Neural progenitor cell (in vitro differentiated cells): ENCODE data around the gene SF3A1. TPM values are rescaled to one million over a fixed set of nuclear protein-coding genes. Genes with fewer than 3 reads are reported as not detected.
"Not testable (repeated sequence)": the region's sequence is repeated elsewhere in the genome, so short reads cannot be mapped to it uniquely, and the experiment has no call there.

ENCODE experiments used
- DNase-seq: peaks from one replicate; pipeline ENCODE4 v3.0.0-alpha.2; 2016; ENCODE audit warnings: low spot score
- H2AFZ ChIP-seq: fragments of 200-600 bp; sonication (generic); replicated peaks from 2 replicates; pipeline ENCODE4 v1.6.1; 2016; ENCODE audit warnings: antibody characterized with exemption
- H3F3A ChIP-seq: fragments of 200-600 bp; sonication (generic); 2 replicates; pipeline ENCODE4 v1.6.1; 2016; ENCODE audit warnings: antibody characterized with exemption, low read depth
- H3K27ac ChIP-seq: fragments of 200-600 bp; sonication (generic); 2 replicates; pipeline ENCODE4 v1.5.1; 2016; ENCODE audit warnings: mild to moderate bottlenecking
- H3K27me3 ChIP-seq: fragments of 200-600 bp; sonication (generic); 2 replicates; pipeline ENCODE4 v1.6.1; 2016; ENCODE audit warnings: mild to moderate bottlenecking, moderate library complexity
- H3K36me3 ChIP-seq: fragments of 200-600 bp; sonication (generic); 2 replicates; pipeline ENCODE4 v1.5.1; 2016
- H3K4me1 ChIP-seq: fragments of 200-600 bp; sonication (generic); 2 replicates; pipeline ENCODE4 v1.6.1; 2016; ENCODE audit warnings: mixed run types
- H3K4me2 ChIP-seq: fragments of 200-600 bp; sonication (generic); 2 replicates; pipeline ENCODE4 v1.6.1; 2016
- H3K4me3 ChIP-seq: fragments of 200-600 bp; sonication (generic); 2 replicates; pipeline ENCODE4 v1.5.1; 2016
- H3K79me2 ChIP-seq: fragments of 200-600 bp; sonication (generic); 2 replicates; pipeline ENCODE4 v1.6.1; 2016; ENCODE audit warnings: low read depth
- H3K9ac ChIP-seq: fragments of 200-600 bp; sonication (generic); 2 replicates; pipeline ENCODE4 v1.6.1; 2016
- H3K9me3 ChIP-seq: fragments of 200-600 bp; sonication (generic); 2 replicates; pipeline ENCODE4 v1.5.1; 2016; ENCODE audit warnings: low read depth
- H4K20me1 ChIP-seq: fragments of 200-600 bp; sonication (generic); 2 replicates; pipeline ENCODE4 v1.6.1; 2016; ENCODE audit warnings: low read depth
- H3K27ac Mint-ChIP-seq: 3 replicates; pipeline ENCODE4 v1.8.0; 2021; ENCODE audit warnings: mixed read lengths
- H3K27me3 Mint-ChIP-seq: 2 replicates; pipeline ENCODE4 v1.8.0; 2022; ENCODE audit warnings: low read depth, mild to moderate bottlenecking, inconsistent platforms, moderate library complexity, mixed read lengths; ENCODE audit not compliant: insufficient read depth
- H3K36me3 Mint-ChIP-seq: 3 replicates; pipeline ENCODE4 v1.8.0; 2021; ENCODE audit warnings: mixed read lengths
- H3K4me1 Mint-ChIP-seq: 3 replicates; pipeline ENCODE4 v1.8.0; 2021; ENCODE audit warnings: mixed read lengths
- H3K4me3 Mint-ChIP-seq: 3 replicates; pipeline ENCODE4 v1.8.0; 2021; ENCODE audit warnings: mild to moderate bottlenecking, moderate library complexity, mixed read lengths
- H3K9me3 Mint-ChIP-seq: 3 replicates; pipeline ENCODE4 v1.8.0; 2020; ENCODE audit warnings: mixed read lengths
- EZH2 ChIP-seq: fragments of 200-600 bp; sonication (generic); IDR thresholded peaks from 2 replicates; pipeline ENCODE4 v1.6.1; 2017; ENCODE audit warnings: antibody characterized with exemption, mild to moderate bottlenecking, moderate library complexity
- EZH2phosphoT487 ChIP-seq: fragments of 200-600 bp; sonication (generic); IDR thresholded peaks from 2 replicates; pipeline ENCODE4 v1.6.1; 2017; ENCODE audit warnings: antibody characterized with exemption
- total RNA-seq: library from RNA; depleted of rRNA; stranded (reverse); fragments of >200 nt; gene quantifications from 2 replicates; pipeline ENCODE4 v1.2.3, GENCODE V29; 2015; ENCODE audit warnings: low replicate concordance
- TF ChIP-seq, protein P1 (sequence below): fragments of 200-600 bp; sonication (generic); IDR thresholded peaks from 2 replicates; pipeline ENCODE4 v1.5.1; 2017; ENCODE audit warnings: antibody characterized with exemption, mild to moderate bottlenecking

SF3A1 gene
- total RNA-seq, 1 donor from 2014 or later: 29.2 TPM

DNA sequence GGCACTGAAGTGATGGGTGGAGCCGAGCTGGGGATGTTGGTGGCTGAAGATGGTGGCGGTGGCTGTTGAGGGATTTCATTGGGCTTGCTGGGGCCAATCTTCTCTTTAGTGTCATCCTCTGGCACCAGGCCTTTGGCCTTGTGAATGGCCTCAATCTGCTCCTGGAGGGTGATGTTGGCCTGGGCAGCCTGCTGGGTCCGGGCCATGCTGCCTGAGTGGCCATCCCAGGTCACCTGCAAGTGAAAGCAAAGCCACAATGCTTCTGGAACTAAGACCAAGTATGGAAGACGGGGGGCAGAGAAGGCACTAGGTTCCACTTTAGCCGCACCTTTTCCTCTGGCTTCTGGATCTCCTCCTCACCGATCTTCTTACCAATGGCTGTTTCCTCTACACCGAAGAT, 17.9 kb downstream of the SF3A1 start:
- no peaks in the 10 kb centered on the region for H3K27me3 ChIP-seq
- H3K4me3 ChIP-seq: no peak overlapping the region
- H3K9ac ChIP-seq: no peak overlapping the region
- no peaks in the 10 kb centered on the region for H3K9me3 Mint-ChIP-seq
- H4K20me1 ChIP-seq: no peaks in the 10 kb centered on the region
- no peaks in the 10 kb centered on the region for H3K9me3 ChIP-seq
- no peak overlapping the region for H2AFZ ChIP-seq
- H3K36me3 ChIP-seq: peaks cover 11% of the 10 kb centered on the region
- H3K27ac ChIP-seq: no peak overlapping the region
- H3K4me3 Mint-ChIP-seq: no peak overlapping the region
- peaks cover 53% of the 10 kb centered on the region for H3K36me3 Mint-ChIP-seq
- H3F3A ChIP-seq: no peaks in the 10 kb centered on the region
- no peak for DNase-seq
- TF ChIP-seq EZH2 (no peak), EZH2phosphoT487 (no peak)
- TF ChIP-seq, protein P1, sequence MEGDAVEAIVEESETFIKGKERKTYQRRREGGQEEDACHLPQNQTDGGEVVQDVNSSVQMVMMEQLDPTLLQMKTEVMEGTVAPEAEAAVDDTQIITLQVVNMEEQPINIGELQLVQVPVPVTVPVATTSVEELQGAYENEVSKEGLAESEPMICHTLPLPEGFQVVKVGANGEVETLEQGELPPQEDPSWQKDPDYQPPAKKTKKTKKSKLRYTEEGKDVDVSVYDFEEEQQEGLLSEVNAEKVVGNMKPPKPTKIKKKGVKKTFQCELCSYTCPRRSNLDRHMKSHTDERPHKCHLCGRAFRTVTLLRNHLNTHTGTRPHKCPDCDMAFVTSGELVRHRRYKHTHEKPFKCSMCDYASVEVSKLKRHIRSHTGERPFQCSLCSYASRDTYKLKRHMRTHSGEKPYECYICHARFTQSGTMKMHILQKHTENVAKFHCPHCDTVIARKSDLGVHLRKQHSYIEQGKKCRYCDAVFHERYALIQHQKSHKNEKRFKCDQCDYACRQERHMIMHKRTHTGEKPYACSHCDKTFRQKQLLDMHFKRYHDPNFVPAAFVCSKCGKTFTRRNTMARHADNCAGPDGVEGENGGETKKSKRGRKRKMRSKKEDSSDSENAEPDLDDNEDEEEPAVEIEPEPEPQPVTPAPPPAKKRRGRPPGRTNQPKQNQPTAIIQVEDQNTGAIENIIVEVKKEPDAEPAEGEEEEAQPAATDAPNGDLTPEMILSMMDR: no peak
- no peaks in the 10 kb centered on the region for H3K79me2 ChIP-seq
- H3K27me3 Mint-ChIP-seq: no peaks in the 10 kb centered on the region
- no peak overlapping the region for H3K27ac Mint-ChIP-seq
- H3K4me1 ChIP-seq: no peaks in the 10 kb centered on the region
- no peak overlapping the region for H3K4me2 ChIP-seq
- no peaks in the 10 kb centered on the region for H3K4me1 Mint-ChIP-seq

DNA sequence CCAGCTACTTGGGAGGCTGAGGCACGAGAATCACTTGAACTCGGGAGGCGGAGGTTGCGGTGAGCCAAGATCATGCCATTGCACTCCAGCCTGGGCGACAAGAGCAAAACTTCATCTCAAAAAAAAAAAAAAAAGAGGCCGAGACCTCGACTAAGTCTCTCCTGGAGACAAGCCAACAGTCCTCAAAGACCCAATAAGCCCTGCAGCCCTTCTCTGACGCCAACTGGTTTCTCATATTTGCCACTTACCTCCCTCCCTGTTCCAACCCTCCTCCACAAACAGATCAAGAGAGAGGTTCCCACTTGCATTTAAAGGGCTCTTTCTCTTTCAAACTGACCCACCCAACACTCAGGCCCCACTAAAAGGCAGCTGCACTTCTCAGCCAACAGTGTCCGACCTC, 18.4 kb downstream of the SF3A1 start:
- not testable (repeated sequence) for H3K4me3 ChIP-seq, DNase-seq, H3K27me3 Mint-ChIP-seq, H3K9me3 Mint-ChIP-seq, H3K4me2 ChIP-seq, H3F3A ChIP-seq, H2AFZ ChIP-seq, H3K9me3 ChIP-seq, H3K4me1 Mint-ChIP-seq, H3K36me3 ChIP-seq, H3K4me1 ChIP-seq, H3K4me3 Mint-ChIP-seq, H3K79me2 ChIP-seq, H3K27ac ChIP-seq, H3K27ac Mint-ChIP-seq, H3K9ac ChIP-seq, H3K27me3 ChIP-seq, H4K20me1 ChIP-seq
- H3K36me3 Mint-ChIP-seq: peaks cover 51% of the 10 kb centered on the region

DNA sequence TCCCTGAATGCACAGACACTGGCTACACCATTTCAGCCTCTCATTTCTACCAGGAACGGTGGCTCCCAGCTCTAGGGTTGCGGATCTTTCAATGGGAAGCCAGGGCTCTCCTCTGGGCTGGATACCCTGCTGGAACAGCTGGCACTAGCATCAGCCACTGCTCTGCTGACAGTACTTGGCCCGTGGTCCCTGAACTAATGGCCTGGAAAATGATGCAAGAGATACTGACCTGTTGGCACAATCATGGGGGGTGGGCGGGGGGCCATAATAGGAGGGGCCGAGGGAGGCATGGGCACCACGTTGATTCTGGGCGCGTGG, 19.3 kb downstream of the SF3A1 start:
- Histone ChIP-seq H3K27me3 (no peaks in the 10 kb centered on the region), H3K4me2 (no peak overlapping the region), H4K20me1 (peaks cover under 1% of the 10 kb centered on the region), H3K27ac (no peak overlapping the region), H3K9ac (no peak overlapping the region), H3F3A (no peaks in the 10 kb centered on the region), H3K79me2 (no peaks in the 10 kb centered on the region), H3K4me1 (no peaks in the 10 kb centered on the region), H3K36me3 (peaks cover 1% of the 10 kb centered on the region), H3K9me3 (no peaks in the 10 kb centered on the region), H3K4me3 (no peak overlapping the region), H2AFZ (no peak overlapping the region)
- Mint-ChIP-seq H3K4me3 (no peak overlapping the region), H3K9me3 (no peaks in the 10 kb centered on the region), H3K27me3 (no peaks in the 10 kb centered on the region), H3K36me3 (peaks cover 47% of the 10 kb centered on the region), H3K27ac (no peak overlapping the region), H3K4me1 (no peaks in the 10 kb centered on the region)
- TF ChIP-seq, protein P1: no peak
- TF ChIP-seq EZH2phosphoT487: no peak
- TF ChIP-seq EZH2: no peak
- no peak for DNase-seq

DNA sequence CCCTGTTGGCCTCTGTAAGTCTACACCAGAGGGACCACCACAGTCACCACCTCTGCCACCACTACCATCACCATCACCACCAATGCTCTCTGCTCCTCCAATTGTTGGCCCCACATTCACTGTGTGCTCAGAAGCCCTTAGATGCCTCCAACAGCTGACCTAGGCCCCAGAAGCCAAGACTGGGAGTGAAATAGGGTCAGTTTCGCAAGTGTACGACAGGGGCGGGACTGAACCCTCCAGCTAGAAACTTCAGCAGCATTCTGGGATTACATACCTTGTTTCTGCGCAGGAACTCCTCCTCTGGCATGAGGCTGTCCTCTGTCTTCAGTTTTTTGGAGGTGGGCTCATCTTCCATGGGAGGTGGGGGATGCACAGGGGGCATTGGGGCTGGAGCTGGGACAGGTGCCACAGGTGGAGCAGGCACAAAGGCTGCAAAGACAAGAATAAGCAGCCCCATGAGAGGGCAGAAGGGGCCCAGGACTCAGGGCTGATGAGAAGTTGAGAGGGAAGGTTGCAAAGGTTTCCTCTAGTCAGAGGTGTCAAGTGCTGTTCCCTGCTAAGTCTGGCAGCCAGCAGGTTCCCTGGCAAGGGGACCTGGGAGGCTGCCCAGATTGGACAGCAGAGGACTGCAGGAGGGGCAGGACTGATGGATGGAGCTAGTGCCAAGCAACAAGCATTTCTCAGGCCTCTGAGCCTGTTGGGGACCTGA, 19.8 kb downstream of the SF3A1 start:
- no peak overlapping the region for H3K27ac Mint-ChIP-seq
- peaks cover 3% of the 10 kb centered on the region for H4K20me1 ChIP-seq

More for the DNA sequence above, 19.8 kb downstream of the SF3A1 start:
- Histone ChIP-seq H3K36me3 (no peaks in the 10 kb centered on the region), H3K79me2 (no peaks in the 10 kb centered on the region), H3K9me3 (no peaks in the 10 kb centered on the region), H3K9ac (no peak overlapping the region), H3K4me3 (no peak overlapping the region), H3K27ac (no peak overlapping the region), H3F3A (no peaks in the 10 kb centered on the region), H3K4me2 (no peak overlapping the region), H2AFZ (no peak overlapping the region), H3K27me3 (no peaks in the 10 kb centered on the region), H3K4me1 (no peaks in the 10 kb centered on the region)
- Mint-ChIP-seq H3K4me3 (no peak overlapping the region), H3K27me3 (no peaks in the 10 kb centered on the region), H3K9me3 (no peaks in the 10 kb centered on the region), H3K36me3 (peaks cover 47% of the 10 kb centered on the region), H3K4me1 (no peaks in the 10 kb centered on the region)
- no peak for DNase-seq
- TF ChIP-seq, protein P1: no peak
